HG03064 (cell line): ENCODE results near the gene CLASP1.
"Not testable (repeated sequence)": the region's sequence is repeated elsewhere in the genome, so short reads cannot be mapped to it uniquely, and the experiment has no call there.

ENCODE experiments used
- ATAC-seq: cut with Tn5 transposase; IDR thresholded peaks from one replicate; pipeline ENCODE4 v1.9.1; 2021; ENCODE audit warnings: low read depth; ENCODE audit not compliant: unreplicated experiment

Gene CLASP1

GRCh38 chr2:121303531-121304263 is 345.6 kb downstream of the CLASP1 start:
- ATAC-seq: no peak

- ATAC-seq: not testable (repeated sequence)
Observed at GRCh38 chr2:121301190-121301589, 348.1 kb downstream of the CLASP1 start.

GRCh38 chr2:121298476-121298875 is 350.8 kb downstream of the CLASP1 start:
- no peak for ATAC-seq

GRCh38 chr2:121297866-121298265 is 351.4 kb downstream of the CLASP1 start:
- ATAC-seq: not testable (repeated sequence)

- no peak for ATAC-seq
Observed at GRCh38 chr2:121297217-121297830, 351.9 kb downstream of the CLASP1 start.

- no peak for ATAC-seq
Observed at GRCh38 chr2:121295911-121296650, 353.2 kb downstream of the CLASP1 start.

GRCh38 chr2:121294881-121295840 is 354.1 kb downstream of the CLASP1 start:
- ATAC-seq: no peak

GRCh38 chr2:121293450-121294325 is 355.6 kb downstream of the CLASP1 start:
- ATAC-seq: no peak

GRCh38 chr2:121291251-121291580 is 358.0 kb downstream of the CLASP1 start:
- no peak for ATAC-seq

- no peak for ATAC-seq
Observed at GRCh38 chr2:121289271-121289670, 360.0 kb downstream of the CLASP1 start.

- ATAC-seq: no peak
Observed at GRCh38 chr2:121288454-121289231, 360.6 kb downstream of the CLASP1 start.

- no peak for ATAC-seq
Observed at GRCh38 chr2:121287956-121288355, 361.3 kb downstream of the CLASP1 start.
